GM12801 (cell line): ENCODE results near the gene VPS13A.

Source experiments
- TF ChIP-seq, protein P1 (sequence below): IDR thresholded peaks from one replicate; pipeline ENCODE4 v1.5.1; 2011; ENCODE audit warnings: control low read depth; ENCODE audit not compliant: insufficient read length; ENCODE audit errors: extremely low read depth

The VPS13A gene

DNA sequence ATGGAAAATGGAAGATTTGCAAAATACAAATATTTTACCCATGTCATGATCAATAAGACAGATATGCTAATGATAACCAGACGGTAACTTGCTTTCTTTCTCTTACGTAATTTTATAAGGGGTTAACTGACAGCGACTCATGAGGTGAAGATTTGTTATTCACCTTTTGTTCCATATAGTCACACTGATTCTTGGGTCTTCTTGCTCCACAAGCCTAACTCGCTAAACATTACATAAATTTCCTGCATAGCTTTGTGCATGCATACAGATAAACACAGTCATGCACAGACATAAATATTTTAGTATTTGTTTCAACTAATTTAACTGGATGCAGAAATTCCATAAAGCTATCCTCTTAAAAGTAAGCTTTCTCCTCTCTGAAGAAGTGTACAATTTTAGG is 225.9 kb downstream of the VPS13A start:
- TF ChIP-seq, protein P1, sequence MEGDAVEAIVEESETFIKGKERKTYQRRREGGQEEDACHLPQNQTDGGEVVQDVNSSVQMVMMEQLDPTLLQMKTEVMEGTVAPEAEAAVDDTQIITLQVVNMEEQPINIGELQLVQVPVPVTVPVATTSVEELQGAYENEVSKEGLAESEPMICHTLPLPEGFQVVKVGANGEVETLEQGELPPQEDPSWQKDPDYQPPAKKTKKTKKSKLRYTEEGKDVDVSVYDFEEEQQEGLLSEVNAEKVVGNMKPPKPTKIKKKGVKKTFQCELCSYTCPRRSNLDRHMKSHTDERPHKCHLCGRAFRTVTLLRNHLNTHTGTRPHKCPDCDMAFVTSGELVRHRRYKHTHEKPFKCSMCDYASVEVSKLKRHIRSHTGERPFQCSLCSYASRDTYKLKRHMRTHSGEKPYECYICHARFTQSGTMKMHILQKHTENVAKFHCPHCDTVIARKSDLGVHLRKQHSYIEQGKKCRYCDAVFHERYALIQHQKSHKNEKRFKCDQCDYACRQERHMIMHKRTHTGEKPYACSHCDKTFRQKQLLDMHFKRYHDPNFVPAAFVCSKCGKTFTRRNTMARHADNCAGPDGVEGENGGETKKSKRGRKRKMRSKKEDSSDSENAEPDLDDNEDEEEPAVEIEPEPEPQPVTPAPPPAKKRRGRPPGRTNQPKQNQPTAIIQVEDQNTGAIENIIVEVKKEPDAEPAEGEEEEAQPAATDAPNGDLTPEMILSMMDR: no peak

DNA sequence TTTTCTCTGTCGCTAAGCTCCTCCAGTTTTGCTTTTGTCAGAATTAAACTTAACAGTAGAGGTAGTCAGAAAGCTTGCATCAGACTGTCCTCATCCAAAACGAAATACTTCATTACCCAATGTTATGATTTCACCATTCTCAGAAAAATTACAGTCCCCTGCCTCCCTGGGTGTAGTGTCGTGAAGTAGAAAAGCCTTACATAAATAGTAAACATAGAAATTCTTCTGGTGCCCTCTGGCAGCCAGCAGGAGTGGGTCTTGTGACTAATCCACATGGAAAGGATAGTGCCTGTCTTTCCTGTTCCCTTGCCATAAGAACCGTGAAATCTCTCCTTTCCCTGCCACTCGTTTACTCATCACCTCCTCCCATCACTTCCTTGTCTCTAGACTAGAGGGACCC is 240.2 kb downstream of the VPS13A start:
- TF ChIP-seq, protein P1: no peak

DNA sequence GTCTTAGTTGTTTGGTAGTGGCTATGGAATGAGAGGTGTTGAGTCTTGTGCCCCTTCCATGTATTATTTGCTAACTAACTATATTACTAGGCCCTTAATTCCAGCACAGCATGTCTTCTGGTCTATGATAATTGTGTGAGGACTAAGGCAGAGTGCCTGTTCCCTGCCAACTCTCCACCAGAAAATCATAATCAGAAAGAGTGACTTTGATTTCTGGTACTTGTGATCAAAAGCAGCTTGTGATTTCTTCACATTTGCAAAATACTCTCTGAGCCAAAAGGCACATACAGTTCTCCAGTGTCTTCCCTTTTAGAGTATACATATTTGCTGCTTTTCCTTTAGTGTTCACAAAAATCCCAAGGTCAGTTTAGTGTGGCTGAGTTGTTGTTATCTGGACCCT is 240.9 kb downstream of the VPS13A start:
- TF ChIP-seq, protein P1: no peak

DNA sequence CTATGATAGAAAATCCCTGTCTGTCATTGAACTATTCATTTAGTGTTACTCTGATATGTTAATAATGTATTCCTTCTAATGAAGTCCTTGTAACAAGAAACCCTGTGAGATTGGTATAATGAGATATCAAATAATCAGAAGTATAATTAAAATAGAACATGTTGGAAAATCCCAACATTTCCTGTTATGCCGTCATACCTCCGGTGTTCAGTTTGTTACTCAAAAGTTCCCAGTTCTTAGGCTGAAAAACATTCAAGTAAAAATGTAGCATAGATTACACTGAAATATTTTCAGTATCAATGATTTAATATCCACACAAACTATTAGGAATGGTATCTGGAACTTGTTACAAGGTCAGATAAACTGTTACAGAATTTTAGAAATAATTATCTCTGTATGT is 243.3 kb downstream of the VPS13A start:
- TF ChIP-seq, protein P1: no peak

DNA sequence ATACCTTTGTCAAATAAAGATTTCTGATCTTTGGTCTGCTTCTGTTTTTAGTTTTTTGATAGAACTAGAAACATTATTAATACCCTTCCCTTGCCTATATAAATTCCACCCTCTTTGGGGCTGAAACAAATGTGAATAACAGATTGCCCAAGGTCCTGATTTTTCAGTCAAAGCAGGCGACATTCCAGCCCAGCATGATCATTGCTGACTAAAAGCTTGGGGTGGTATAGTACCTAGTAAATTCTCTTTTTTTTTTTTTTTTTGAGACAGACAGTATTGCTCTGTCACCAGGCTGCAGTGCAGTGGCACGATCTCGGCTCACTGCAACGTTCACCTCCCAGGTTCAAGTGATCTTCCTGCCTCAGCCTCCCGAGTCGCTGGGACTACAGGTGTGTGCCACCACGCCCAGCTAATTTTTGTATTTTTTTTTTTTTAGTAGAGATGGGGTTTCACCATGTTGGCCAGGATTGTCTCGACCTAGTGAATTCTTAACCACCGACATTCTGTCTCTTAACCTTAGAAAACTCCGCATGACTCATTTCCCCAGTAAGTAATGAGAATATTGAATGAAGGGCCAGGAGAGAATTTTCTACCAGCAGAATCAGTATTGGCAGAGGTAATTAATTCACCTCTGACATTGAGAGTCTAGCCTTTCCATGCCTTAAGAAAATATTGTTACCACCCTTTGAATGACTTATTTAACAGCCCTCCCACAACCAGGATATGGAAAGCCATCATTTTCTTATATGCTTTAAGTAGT is 244.4 kb downstream of the VPS13A start:
- TF ChIP-seq, protein P1: no peak

DNA sequence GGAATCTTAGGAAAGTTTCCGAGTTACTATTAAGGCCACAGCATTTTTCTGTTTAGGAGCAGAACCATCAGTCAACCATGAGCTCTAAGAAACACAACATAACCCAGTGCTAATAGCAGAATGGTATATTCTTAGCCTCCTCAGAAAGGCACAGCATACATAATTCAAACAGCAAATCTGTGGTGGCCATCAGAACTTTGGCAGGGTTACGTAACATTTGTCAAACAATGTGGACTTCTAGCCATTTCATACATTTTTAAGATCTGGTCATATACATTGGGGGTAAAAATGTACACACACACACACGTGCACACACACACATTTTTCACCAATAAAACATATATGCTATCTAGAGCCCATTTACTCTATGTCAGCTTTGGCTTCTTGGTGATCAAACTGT is 245.6 kb downstream of the VPS13A start:
- TF ChIP-seq, protein P1: no peak

DNA sequence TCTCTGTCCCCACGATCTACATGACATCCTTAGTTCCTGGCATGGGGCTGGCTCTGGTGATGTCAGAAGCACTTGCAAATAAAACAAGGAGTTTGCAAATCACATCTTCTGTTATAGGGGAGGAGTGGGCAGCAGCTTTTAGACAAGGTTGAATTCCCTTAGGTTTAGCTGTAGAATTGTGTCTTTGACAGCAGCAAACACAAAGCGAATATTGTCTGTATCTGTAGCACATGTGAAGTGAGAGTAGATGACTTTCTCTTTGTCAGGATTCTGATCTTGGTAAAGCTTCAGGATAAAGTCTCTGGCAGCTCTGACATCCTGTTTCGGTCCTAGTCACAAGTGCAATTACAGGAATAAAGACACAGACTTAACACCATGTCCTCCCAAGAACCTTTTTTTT is 246.5 kb downstream of the VPS13A start:
- TF ChIP-seq, protein P1: no peak
